ENCODE results near the gene VSX1.

VSX1 gene

GRCh38 chr20:25125636-25126035 is 43.7 kb upstream of the VSX1 start:
- H3K4me3 ChIP-seq (ENCODE audit: control insufficient read depth in 1 of 7, extremely low read depth in 1 of 7, insufficient read depth in 4 of 7, low read depth in 2 of 7, low read length in 6 of 7): no peak overlapping the region
- no peaks in the 10 kb centered on the region for H3K36me3 ChIP-seq (ENCODE audit: control insufficient read depth in 4 of 4, insufficient read depth in 4 of 4, low read length in 3 of 4)
- ChIA-PET CTCF (no interaction called here), POLR2A (no interaction called here)
- no peaks in the 10 kb centered on the region for H3K4me1 ChIP-seq (ENCODE audit: control extremely low read depth in 1 of 4, control insufficient read depth in 4 of 4, insufficient read depth in 4 of 4, low read length in 3 of 4)
- H3K9me3 ChIP-seq (ENCODE audit: control extremely low read depth in 1 of 5, control insufficient read depth in 4 of 5, insufficient read depth in 2 of 5, low read depth in 1 of 5, low read length in 4 of 5): peaks cover 0 to 1% (median 0%) of the 10 kb centered on the region in 5 experiments
- no peak for DNase-seq
- WGBS (ENCODE audit: insufficient coverage): 100% methylated on average over 3 of the region's 3 CpGs
- H3K27ac ChIP-seq (ENCODE audit: insufficient read depth in 1 of 2, low read depth in 1 of 2, low read length in 2 of 2, poor library complexity in 1 of 2, severe bottlenecking in 2 of 2): no peak overlapping the region
- H3K27me3 ChIP-seq (replicated peaks in 2 of 5; ENCODE audit: control insufficient read depth in 4 of 5, insufficient read depth in 5 of 5, low read length in 4 of 5): peaks cover 0 to 3% (median 0%) of the 10 kb centered on the region in 5 experiments

- peaks cover 0 to 10% (median 0%) of the 10 kb centered on the region in 5 experiments for H3K27me3 ChIP-seq (replicated peaks in 2 of 5; ENCODE audit: control insufficient read depth in 4 of 5, insufficient read depth in 5 of 5, low read length in 4 of 5)
- ChIA-PET CTCF (no interaction called here), POLR2A (no interaction called here)
These were observed 39.0 kb upstream of the VSX1 start for GRCh38 chr20:25120920-25121319.

GRCh38 chr20:25120457-25120856 is 38.5 kb upstream of the VSX1 start:
- peaks cover 0 to 2% (median 0%) of the 10 kb centered on the region in 5 experiments for H3K9me3 ChIP-seq (ENCODE audit: control extremely low read depth in 1 of 5, control insufficient read depth in 4 of 5, insufficient read depth in 2 of 5, low read depth in 1 of 5, low read length in 4 of 5)
- CTCF ChIA-PET: no interaction called here
- H3K4me3 ChIP-seq (ENCODE audit: control insufficient read depth in 1 of 7, extremely low read depth in 1 of 7, insufficient read depth in 4 of 7, low read depth in 2 of 7, low read length in 6 of 7): no peak overlapping the region
- no CpG with 5 or more reads among the region's 3 CpGs for WGBS (ENCODE audit: insufficient coverage)
- no peak overlapping the region for H3K27ac ChIP-seq (ENCODE audit: insufficient read depth in 1 of 2, low read depth in 1 of 2, low read length in 2 of 2, poor library complexity in 1 of 2, severe bottlenecking in 2 of 2)
- POLR2A ChIA-PET: no interaction called here
- peaks cover 0 to 11% (median 0%) of the 10 kb centered on the region in 5 experiments for H3K27me3 ChIP-seq (replicated peaks in 2 of 5; ENCODE audit: control insufficient read depth in 4 of 5, insufficient read depth in 5 of 5, low read length in 4 of 5)
- no peak for DNase-seq
- H3K36me3 ChIP-seq (ENCODE audit: control insufficient read depth in 4 of 4, insufficient read depth in 4 of 4, low read length in 3 of 4): no peaks in the 10 kb centered on the region
- peaks cover 0 to 8% (median 4%) of the 10 kb centered on the region in 4 experiments for H3K4me1 ChIP-seq (ENCODE audit: control extremely low read depth in 1 of 4, control insufficient read depth in 4 of 4, insufficient read depth in 4 of 4, low read length in 3 of 4)

More at GRCh38 chr20:25120920-25121319, 39.0 kb upstream of the VSX1 start:
- Histone ChIP-seq H3K4me3 (ENCODE audit: control insufficient read depth in 1 of 7, extremely low read depth in 1 of 7, insufficient read depth in 4 of 7, low read depth in 2 of 7, low read length in 6 of 7) (no peak overlapping the region), H3K36me3 (ENCODE audit: control insufficient read depth in 4 of 4, insufficient read depth in 4 of 4, low read length in 3 of 4) (no peaks in the 10 kb centered on the region), H3K27ac (ENCODE audit: insufficient read depth in 1 of 2, low read depth in 1 of 2, low read length in 2 of 2, poor library complexity in 1 of 2, severe bottlenecking in 2 of 2) (no peak overlapping the region), H3K4me1 (ENCODE audit: control extremely low read depth in 1 of 4, control insufficient read depth in 4 of 4, insufficient read depth in 4 of 4, low read length in 3 of 4) (peaks cover 0 to 8% (median 4%) of the 10 kb centered on the region in 4 experiments), H3K9me3 (ENCODE audit: control extremely low read depth in 1 of 5, control insufficient read depth in 4 of 5, insufficient read depth in 2 of 5, low read depth in 1 of 5, low read length in 4 of 5) (peaks cover 0 to 2% (median 0%) of the 10 kb centered on the region in 5 experiments)
- DNase-seq: no peak
- 100% methylated on average over 2 of the region's 2 CpGs for WGBS (ENCODE audit: insufficient coverage)

GRCh38 chr20:25118529-25118928 is 36.6 kb upstream of the VSX1 start:
- ChIA-PET POLR2A (no interaction called here), CTCF (no interaction called here)
- no peak for DNase-seq
- 97% methylated on average over 6 of the region's 7 CpGs for WGBS (ENCODE audit: insufficient coverage)
- peaks cover 0 to 2% (median 0%) of the 10 kb centered on the region in 5 experiments for H3K9me3 ChIP-seq (ENCODE audit: control extremely low read depth in 1 of 5, control insufficient read depth in 4 of 5, insufficient read depth in 2 of 5, low read depth in 1 of 5, low read length in 4 of 5)
- no peak overlapping the region for H3K4me3 ChIP-seq (ENCODE audit: control insufficient read depth in 1 of 7, extremely low read depth in 1 of 7, insufficient read depth in 4 of 7, low read depth in 2 of 7, low read length in 6 of 7)
- peaks cover 0 to 10% (median 0%) of the 10 kb centered on the region in 5 experiments for H3K27me3 ChIP-seq (replicated peaks in 2 of 5; ENCODE audit: control insufficient read depth in 4 of 5, insufficient read depth in 5 of 5, low read length in 4 of 5)
- peaks cover 0 to 8% (median 4%) of the 10 kb centered on the region in 4 experiments for H3K4me1 ChIP-seq (ENCODE audit: control extremely low read depth in 1 of 4, control insufficient read depth in 4 of 4, insufficient read depth in 4 of 4, low read length in 3 of 4)
- no peaks in the 10 kb centered on the region for H3K36me3 ChIP-seq (ENCODE audit: control insufficient read depth in 4 of 4, insufficient read depth in 4 of 4, low read length in 3 of 4)
- H3K27ac ChIP-seq (ENCODE audit: insufficient read depth in 1 of 2, low read depth in 1 of 2, low read length in 2 of 2, poor library complexity in 1 of 2, severe bottlenecking in 2 of 2): no peak overlapping the region

GRCh38 chr20:25117990-25118389 is 36.0 kb upstream of the VSX1 start:
- peaks cover 0 to 2% (median 0%) of the 10 kb centered on the region in 5 experiments for H3K9me3 ChIP-seq (ENCODE audit: control extremely low read depth in 1 of 5, control insufficient read depth in 4 of 5, insufficient read depth in 2 of 5, low read depth in 1 of 5, low read length in 4 of 5)
- CTCF ChIA-PET: no interaction called here
- H3K36me3 ChIP-seq (ENCODE audit: control insufficient read depth in 4 of 4, insufficient read depth in 4 of 4, low read length in 3 of 4): no peaks in the 10 kb centered on the region
- POLR2A ChIA-PET: no interaction called here
- no peak overlapping the region for H3K4me3 ChIP-seq (ENCODE audit: control insufficient read depth in 1 of 7, extremely low read depth in 1 of 7, insufficient read depth in 4 of 7, low read depth in 2 of 7, low read length in 6 of 7)
- peaks cover 0 to 8% (median 4%) of the 10 kb centered on the region in 4 experiments for H3K4me1 ChIP-seq (ENCODE audit: control extremely low read depth in 1 of 4, control insufficient read depth in 4 of 4, insufficient read depth in 4 of 4, low read length in 3 of 4)
- no peak overlapping the region for H3K27ac ChIP-seq (ENCODE audit: insufficient read depth in 1 of 2, low read depth in 1 of 2, low read length in 2 of 2, poor library complexity in 1 of 2, severe bottlenecking in 2 of 2)
- no peak for DNase-seq
- 94% methylated on average over 4 of the region's 4 CpGs for WGBS (ENCODE audit: insufficient coverage)
- peaks cover 0 to 10% (median 0%) of the 10 kb centered on the region in 5 experiments for H3K27me3 ChIP-seq (replicated peaks in 2 of 5; ENCODE audit: control insufficient read depth in 4 of 5, insufficient read depth in 5 of 5, low read length in 4 of 5)

- H3K27ac ChIP-seq (ENCODE audit: insufficient read depth in 1 of 2, low read depth in 1 of 2, low read length in 2 of 2, poor library complexity in 1 of 2, severe bottlenecking in 2 of 2): no peak overlapping the region
- no peaks in the 10 kb centered on the region for H3K36me3 ChIP-seq (ENCODE audit: control insufficient read depth in 4 of 4, insufficient read depth in 4 of 4, low read length in 3 of 4)
- ChIA-PET POLR2A (interaction anchor here (0.7 kb wide), 1 partner anchor 723 kb away, joined by 4 read pairs; no protein-coding TSS in a partner anchor), CTCF (no interaction called here)
- no peak for DNase-seq
- H3K4me3 ChIP-seq (ENCODE audit: control insufficient read depth in 1 of 7, extremely low read depth in 1 of 7, insufficient read depth in 4 of 7, low read depth in 2 of 7, low read length in 6 of 7): no peak overlapping the region
- peaks cover 0 to 8% (median 4%) of the 10 kb centered on the region in 4 experiments for H3K4me1 ChIP-seq (ENCODE audit: control extremely low read depth in 1 of 4, control insufficient read depth in 4 of 4, insufficient read depth in 4 of 4, low read length in 3 of 4)
- WGBS (ENCODE audit: insufficient coverage): 52% methylated on average over 13 of the region's 14 CpGs
- H3K27me3 ChIP-seq (replicated peaks in 2 of 5; ENCODE audit: control insufficient read depth in 4 of 5, insufficient read depth in 5 of 5, low read length in 4 of 5): peaks cover 0 to 10% (median 0%) of the 10 kb centered on the region in 5 experiments
- peaks cover 0 to 2% (median 0%) of the 10 kb centered on the region in 5 experiments for H3K9me3 ChIP-seq (ENCODE audit: control extremely low read depth in 1 of 5, control insufficient read depth in 4 of 5, insufficient read depth in 2 of 5, low read depth in 1 of 5, low read length in 4 of 5)
These were observed 35.0 kb upstream of the VSX1 start for GRCh38 chr20:25116739-25117458.

GRCh38 chr20:25103526-25103925 is 21.6 kb upstream of the VSX1 start:
- peaks cover 0 to 9% (median 2%) of the 10 kb centered on the region in 5 experiments for H3K27me3 ChIP-seq (replicated peaks in 2 of 5; ENCODE audit: control insufficient read depth in 4 of 5, insufficient read depth in 5 of 5, low read length in 4 of 5)

More at GRCh38 chr20:25103526-25103925, 21.6 kb upstream of the VSX1 start:
- POLR2A ChIA-PET: no interaction called here
- DNase-seq: no peak
- no peak overlapping the region for H3K27ac ChIP-seq (ENCODE audit: insufficient read depth in 1 of 2, low read depth in 1 of 2, low read length in 2 of 2, poor library complexity in 1 of 2, severe bottlenecking in 2 of 2)
- no peaks in the 10 kb centered on the region for H3K9me3 ChIP-seq (ENCODE audit: control extremely low read depth in 1 of 5, control insufficient read depth in 4 of 5, insufficient read depth in 2 of 5, low read depth in 1 of 5, low read length in 4 of 5)
- CTCF ChIA-PET: no interaction called here
- H3K4me1 ChIP-seq (ENCODE audit: control extremely low read depth in 1 of 4, control insufficient read depth in 4 of 4, insufficient read depth in 4 of 4, low read length in 3 of 4): no peaks in the 10 kb centered on the region
- no peak overlapping the region for H3K4me3 ChIP-seq (ENCODE audit: control insufficient read depth in 1 of 7, extremely low read depth in 1 of 7, insufficient read depth in 4 of 7, low read depth in 2 of 7, low read length in 6 of 7)
- WGBS (ENCODE audit: insufficient coverage): no CpG with 5 or more reads among the region's 3 CpGs
- H3K36me3 ChIP-seq (ENCODE audit: control insufficient read depth in 4 of 4, insufficient read depth in 4 of 4, low read length in 3 of 4): no peaks in the 10 kb centered on the region

All from common myeloid progenitor, CD34-positive (primary cell).